ENCODE measurements around the gene MAP4K5. TPM values are rescaled to one million over a fixed set of nuclear protein-coding genes. Genes with fewer than 3 reads are reported as not detected.

MAP4K5 gene
- total RNA-seq, 1 experiment from 2014 or later = 42.7 TPM

DNA sequence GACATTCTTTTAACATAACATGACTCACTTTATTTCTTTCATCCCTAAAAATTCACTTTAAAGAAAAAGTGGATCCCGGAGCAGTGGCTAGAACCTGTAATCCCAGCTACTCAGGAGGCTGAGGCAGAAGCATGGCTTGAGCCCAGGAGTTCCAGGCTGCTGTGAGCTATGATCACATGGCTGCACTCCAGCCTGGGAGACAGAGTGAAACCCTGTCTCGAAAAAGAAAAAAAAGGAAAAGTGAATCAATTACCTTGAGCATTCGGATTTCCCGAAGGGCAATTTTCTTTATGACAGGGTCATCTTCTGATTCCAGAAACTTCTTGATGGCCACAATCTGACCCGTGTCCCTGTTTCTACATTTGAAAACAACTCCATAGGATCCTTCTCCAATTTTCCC lies 136.9 kb downstream of the MAP4K5 start:
- DNase-seq = no peak
- H4K20me1 ChIP-seq (ENCODE audit: control insufficient read depth, insufficient read depth, insufficient read length) = no peaks in the 10 kb centered on the region
- no peaks in the 10 kb centered on the region for H3K79me1 ChIP-seq (ENCODE audit: insufficient read depth, low read depth, low read length, poor library complexity, severe bottlenecking)
- H2BK20ac ChIP-seq (ENCODE audit: low read depth, low read length, poor library complexity, severe bottlenecking) = no peak overlapping the region
- WGBS (ENCODE audit: extremely low coverage, insufficient read length, low lambda C conversion rate) = no CpG with 5 or more reads among the region's 5 CpGs
- H3K4me2 ChIP-seq (ENCODE audit: insufficient read depth, insufficient read length, low read length) = peak overlapping the region; percentile 100
- no peak overlapping the region for H2AFZ ChIP-seq (ENCODE audit: low read length)
- no peak overlapping the region for H3K18ac ChIP-seq (ENCODE audit: insufficient read length, low read depth, low read length)
- H3K27ac Mint-ChIP-seq = no peak overlapping the region
- H3K9me3 ChIP-seq (ENCODE audit: control insufficient read depth, low read depth, low read length) = no peaks in the 10 kb centered on the region
- H3K36me3 Mint-ChIP-seq (ENCODE audit: insufficient read depth in 1 of 3, low read depth in 3 of 3) = peaks cover 0 to 3% (median 0%) of the 10 kb centered on the region in 3 experiments; a peak in 2 of 7 replicates
- H2BK12ac ChIP-seq (ENCODE audit: insufficient read length, low read depth, low read length) = no peak overlapping the region
- H3K23ac ChIP-seq (ENCODE audit: insufficient read length, low read depth, low read length) = no peak overlapping the region
- no peak overlapping the region for H4K8ac ChIP-seq (replicated peaks; ENCODE audit: insufficient read length, low read depth, low read length)
- no peak overlapping the region for H3K56ac ChIP-seq (ENCODE audit: insufficient read length, low read depth, low read length)
- no peak overlapping the region for H4K91ac ChIP-seq (ENCODE audit: insufficient read length, low read depth, low read length)
- no peak overlapping the region for H3K4ac ChIP-seq (ENCODE audit: low read depth, low read length)
- no peak overlapping the region for H2BK120ac ChIP-seq (ENCODE audit: low read depth, low read length, poor library complexity, severe bottlenecking)
- H3K23me2 ChIP-seq (ENCODE audit: insufficient read length, low read depth, low read length, poor library complexity, severe bottlenecking) = peaks cover 10% of the 10 kb centered on the region
- TF ChIP-seq CTCF (conservative IDR thresholded peaks at IDR 0.05) = no peak
- no peak overlapping the region for H3K27ac ChIP-seq (ENCODE audit: insufficient read length, low read depth, low read length)
- peaks cover 4% of the 10 kb centered on the region; the same call in 1 of the 2 replicates for H3K4me1 ChIP-seq (ENCODE audit: insufficient read depth, low read length)
- no peak overlapping the region for H2BK15ac ChIP-seq (ENCODE audit: low read depth, low read length)
- no peak overlapping the region for H3K9ac ChIP-seq (ENCODE audit: extremely low read depth, insufficient read length, low read length)
- H3K4me1 Mint-ChIP-seq = peaks cover 12 to 20% of the 10 kb centered on the region in 2 experiments
- H2BK5ac ChIP-seq (ENCODE audit: insufficient read length, low read length) = no peak overlapping the region
- H2AK5ac ChIP-seq (ENCODE audit: insufficient read length, low read length) = no peak overlapping the region
- H3T11ph ChIP-seq (ENCODE audit: low read length) = no peak overlapping the region
- H3K4me3 Mint-ChIP-seq = peak overlapping the region; percentile 68 to 88
- no peaks in the 10 kb centered on the region; a peak in 1 of 5 replicates for H3K9me3 Mint-ChIP-seq
- H4K5ac ChIP-seq (ENCODE audit: insufficient read length, low read depth, low read length) = no peak overlapping the region
- no peaks in the 10 kb centered on the region for H3K79me2 ChIP-seq (ENCODE audit: insufficient read depth, low read length)
- H3K14ac ChIP-seq (ENCODE audit: insufficient read depth, low read length) = no peak overlapping the region
- H3K27me3 ChIP-seq (ENCODE audit: insufficient read depth, low read length) = no peaks in the 10 kb centered on the region; the same call in 1 of the 2 replicates
- peaks cover 39% of the 10 kb centered on the region for H3K27me3 Mint-ChIP-seq (ENCODE audit: low read depth)

All from H9 (cell line).